ENCODE data around the gene JRKL.

Gene JRKL

GRCh38 chr11:96389720-96390487 is at the start of gene JRKL, which contains the start of gene CCDC82:
Gene JRKL (plus strand): TSS chr11:96390013. CDS start chr11:96390650, 637 bp downstream.
Gene CCDC82 (minus strand): TSS chr11:96389912. CDS start chr11:96384747, 5,165 bp downstream.
- Histone ChIP-seq H3K9ac (ENCODE audit: low read length in 2 of 2) (peak within 1 kb of the TSS; percentile 71 to 83), H3K4me1 (ENCODE audit: control insufficient read depth, insufficient read depth, low read length) (peaks cover 6% of the 10 kb centered on the region), H3K4me3 (ENCODE audit: low read length in 2 of 2) (peak within 1 kb of the TSS; percentile 86 to 90), H3K36me3 (ENCODE audit: control insufficient read depth in 2 of 2, insufficient read depth in 2 of 2, low read length in 2 of 2) (no peaks in the 10 kb centered on the region), H3K27me3 (ENCODE audit: control insufficient read depth in 1 of 2, insufficient read depth in 2 of 2, low read length in 2 of 2) (no peaks in the 10 kb centered on the region), H3K27ac (ENCODE audit: low read length) (peak within 1 kb of the TSS; percentile 53), H3K9me3 (ENCODE audit: control insufficient read depth in 2 of 2, low read length in 2 of 2) (no peaks in the 10 kb centered on the region)

- Histone ChIP-seq H3K9me3 (ENCODE audit: control insufficient read depth in 2 of 2, low read length in 2 of 2) (no peaks in the 10 kb centered on the region), H3K36me3 (ENCODE audit: control insufficient read depth in 2 of 2, insufficient read depth in 2 of 2, low read length in 2 of 2) (no peaks in the 10 kb centered on the region), H3K9ac (ENCODE audit: low read length in 2 of 2) (peak overlapping the region; percentile 16 to 36), H3K4me1 (ENCODE audit: control insufficient read depth, insufficient read depth, low read length) (peaks cover 37% of the 10 kb centered on the region), H3K4me3 (ENCODE audit: low read length in 2 of 2) (peak overlapping the region; percentile 97 to 99), H3K27ac (ENCODE audit: low read length) (peak overlapping the region; percentile 50), H3K27me3 (ENCODE audit: control insufficient read depth in 1 of 2, insufficient read depth in 2 of 2, low read length in 2 of 2) (no peaks in the 10 kb centered on the region)
Measured at GRCh38 chr11:96340555-96340885, 49.3 kb upstream of the JRKL start.

GRCh38 chr11:96341211-96342013 is 48.4 kb upstream of the JRKL start:
- Histone ChIP-seq H3K9ac (ENCODE audit: low read length in 2 of 2) (peak overlapping the region; percentile 85 to 91), H3K27me3 (ENCODE audit: control insufficient read depth in 1 of 2, insufficient read depth in 2 of 2, low read length in 2 of 2) (no peaks in the 10 kb centered on the region), H3K4me3 (ENCODE audit: low read length in 2 of 2) (peak overlapping the region; percentile 97 to 99), H3K36me3 (ENCODE audit: control insufficient read depth in 2 of 2, insufficient read depth in 2 of 2, low read length in 2 of 2) (no peaks in the 10 kb centered on the region), H3K27ac (ENCODE audit: low read length) (peak overlapping the region; percentile 50), H3K4me1 (ENCODE audit: control insufficient read depth, insufficient read depth, low read length) (peaks cover 37% of the 10 kb centered on the region), H3K9me3 (ENCODE audit: control insufficient read depth in 2 of 2, low read length in 2 of 2) (no peaks in the 10 kb centered on the region)

GRCh38 chr11:96342014-96342960 is 47.5 kb upstream of the JRKL start:
- peak overlapping the region; percentile 74 for H3K27ac ChIP-seq (ENCODE audit: low read length)
- peak overlapping the region; percentile 97 to 99 for H3K4me3 ChIP-seq (ENCODE audit: low read length in 2 of 2)
- H3K4me1 ChIP-seq (ENCODE audit: control insufficient read depth, insufficient read depth, low read length) = peaks cover 37% of the 10 kb centered on the region
- H3K27me3 ChIP-seq (ENCODE audit: control insufficient read depth in 1 of 2, insufficient read depth in 2 of 2, low read length in 2 of 2) = no peaks in the 10 kb centered on the region
- no peaks in the 10 kb centered on the region for H3K9me3 ChIP-seq (ENCODE audit: control insufficient read depth in 2 of 2, low read length in 2 of 2)
- no peaks in the 10 kb centered on the region for H3K36me3 ChIP-seq (ENCODE audit: control insufficient read depth in 2 of 2, insufficient read depth in 2 of 2, low read length in 2 of 2)
- peak overlapping the region; percentile 85 to 91 for H3K9ac ChIP-seq (ENCODE audit: low read length in 2 of 2)

- Histone ChIP-seq H3K27me3 (ENCODE audit: control insufficient read depth in 1 of 2, insufficient read depth in 2 of 2, low read length in 2 of 2) (no peaks in the 10 kb centered on the region), H3K4me1 (ENCODE audit: control insufficient read depth, insufficient read depth, low read length) (peaks cover 32% of the 10 kb centered on the region), H3K36me3 (ENCODE audit: control insufficient read depth in 2 of 2, insufficient read depth in 2 of 2, low read length in 2 of 2) (no peaks in the 10 kb centered on the region), H3K9ac (ENCODE audit: low read length in 2 of 2) (peak within 1 kb of the TSS; percentile 85 to 91), H3K27ac (ENCODE audit: low read length) (peak within 1 kb of the TSS; percentile 74), H3K4me3 (ENCODE audit: low read length in 2 of 2) (peak within 1 kb of the TSS; percentile 97 to 99), H3K9me3 (ENCODE audit: control insufficient read depth in 2 of 2, low read length in 2 of 2) (no peaks in the 10 kb centered on the region)
Measured at GRCh38 chr11:96342961-96343711, 46.7 kb upstream of the JRKL start, which contains the start of gene MAML2. Gene MAML2 (minus strand): TSS chr11:96343195. CDS start chr11:96341895, 1,300 bp downstream.

GRCh38 chr11:96356848-96357247 is 33.0 kb upstream of the JRKL start:
- no peaks in the 10 kb centered on the region for H3K9me3 ChIP-seq (ENCODE audit: control insufficient read depth in 2 of 2, low read length in 2 of 2)
- H3K4me3 ChIP-seq (ENCODE audit: low read length in 2 of 2) = no peak overlapping the region
- H3K36me3 ChIP-seq (ENCODE audit: control insufficient read depth in 2 of 2, insufficient read depth in 2 of 2, low read length in 2 of 2) = peaks cover 5 to 11% of the 10 kb centered on the region in 2 donors
- H3K9ac ChIP-seq (ENCODE audit: low read length in 2 of 2) = no peak overlapping the region
- no peaks in the 10 kb centered on the region for H3K4me1 ChIP-seq (ENCODE audit: control insufficient read depth, insufficient read depth, low read length)
- H3K27ac ChIP-seq (ENCODE audit: low read length) = no peak overlapping the region
- H3K27me3 ChIP-seq (ENCODE audit: control insufficient read depth in 1 of 2, insufficient read depth in 2 of 2, low read length in 2 of 2) = no peaks in the 10 kb centered on the region

- H3K27me3 ChIP-seq (ENCODE audit: control insufficient read depth in 1 of 2, insufficient read depth in 2 of 2, low read length in 2 of 2) = no peaks in the 10 kb centered on the region
- no peak overlapping the region for H3K27ac ChIP-seq (ENCODE audit: low read length)
- no peaks in the 10 kb centered on the region for H3K4me1 ChIP-seq (ENCODE audit: control insufficient read depth, insufficient read depth, low read length)
- H3K36me3 ChIP-seq (ENCODE audit: control insufficient read depth in 2 of 2, insufficient read depth in 2 of 2, low read length in 2 of 2) = peaks cover 5 to 11% of the 10 kb centered on the region in 2 donors
- no peaks in the 10 kb centered on the region for H3K9me3 ChIP-seq (ENCODE audit: control insufficient read depth in 2 of 2, low read length in 2 of 2)
- no peak overlapping the region for H3K4me3 ChIP-seq (ENCODE audit: low read length in 2 of 2)
- no peak overlapping the region for H3K9ac ChIP-seq (ENCODE audit: low read length in 2 of 2)
Measured at GRCh38 chr11:96357794-96358193, 32.0 kb upstream of the JRKL start.

- Histone ChIP-seq H3K4me3 (ENCODE audit: low read length in 2 of 2) (no peak overlapping the region), H3K36me3 (ENCODE audit: control insufficient read depth in 2 of 2, insufficient read depth in 2 of 2, low read length in 2 of 2) (peaks cover 5 to 11% of the 10 kb centered on the region in 2 donors)
Measured at GRCh38 chr11:96358321-96358720, 31.5 kb upstream of the JRKL start.

GRCh38 chr11:96361778-96362177 is 28.0 kb upstream of the JRKL start:
- Histone ChIP-seq H3K9me3 (ENCODE audit: control insufficient read depth in 2 of 2, low read length in 2 of 2) (no peaks in the 10 kb centered on the region), H3K27ac (ENCODE audit: low read length) (no peak overlapping the region), H3K36me3 (ENCODE audit: control insufficient read depth in 2 of 2, insufficient read depth in 2 of 2, low read length in 2 of 2) (peaks cover 7 to 10% of the 10 kb centered on the region in 2 donors)

More at GRCh38 chr11:96358321-96358720, 31.5 kb upstream of the JRKL start:
- H3K27ac ChIP-seq (ENCODE audit: low read length) = no peak overlapping the region
- H3K27me3 ChIP-seq (ENCODE audit: control insufficient read depth in 1 of 2, insufficient read depth in 2 of 2, low read length in 2 of 2) = no peaks in the 10 kb centered on the region
- H3K4me1 ChIP-seq (ENCODE audit: control insufficient read depth, insufficient read depth, low read length) = no peaks in the 10 kb centered on the region
- no peaks in the 10 kb centered on the region for H3K9me3 ChIP-seq (ENCODE audit: control insufficient read depth in 2 of 2, low read length in 2 of 2)
- no peak overlapping the region for H3K9ac ChIP-seq (ENCODE audit: low read length in 2 of 2)

More at GRCh38 chr11:96361778-96362177, 28.0 kb upstream of the JRKL start:
- Histone ChIP-seq H3K27me3 (ENCODE audit: control insufficient read depth in 1 of 2, insufficient read depth in 2 of 2, low read length in 2 of 2) (no peaks in the 10 kb centered on the region), H3K4me3 (ENCODE audit: low read length in 2 of 2) (no peak overlapping the region), H3K9ac (ENCODE audit: low read length in 2 of 2) (no peak overlapping the region), H3K4me1 (ENCODE audit: control insufficient read depth, insufficient read depth, low read length) (no peaks in the 10 kb centered on the region)
